Liver (tissue), 3 donors: ENCODE data around the gene CDK16.

Source experiments
- CTCF ChIP-seq: fragments of 150-350 bp; IDR thresholded peaks from 2 replicates; pipeline ENCODE4 v1.5.1; 2017; ENCODE audit warnings: improper control_type of control experiment, low read depth, low read length; ENCODE audit not compliant: missing input control
- EGR1 ChIP-seq, 2 donors: IDR thresholded peaks; 2 replicates each; pipeline ENCODE4 v1.6.1; 2016 to 2018; ENCODE audit warnings: antibody characterized with exemption in 2 of 2, low read depth in 2 of 2
- FOXA1 ChIP-seq: IDR thresholded peaks from 2 replicates; pipeline ENCODE4 v1.6.1; 2016; ENCODE audit warnings: antibody characterized with exemption
- MAX ChIP-seq: IDR thresholded peaks from 2 replicates; pipeline ENCODE4 v1.6.1; 2016; ENCODE audit warnings: antibody characterized with exemption
- REST ChIP-seq: IDR thresholded peaks from 2 replicates; pipeline ENCODE4 v1.6.1; 2016; ENCODE audit warnings: antibody characterized with exemption, mild to moderate bottlenecking
- RXRA ChIP-seq, 2 donors: IDR thresholded peaks; 2 replicates each; pipeline ENCODE4 v1.6.1; 2017 to 2018; ENCODE audit warnings: antibody characterized with exemption in 2 of 2, mild to moderate bottlenecking in 1 of 2
- SP1 ChIP-seq: IDR thresholded peaks from 2 replicates; pipeline ENCODE4 v1.6.1; 2018; ENCODE audit warnings: antibody characterized with exemption, mild to moderate bottlenecking
- TAF1 ChIP-seq: conservative IDR thresholded peaks from 2 replicates; pipeline ENCODE4 v1.6.1; 2016; ENCODE audit warnings: antibody characterized with exemption, mild to moderate bottlenecking
- donor health status: healthy.
- donor health status: healthy.

GRCh38 chrX:47209508-47210238 lies 8.8 kb upstream of the CDK16 start:
- TF ChIP-seq CTCF (no peak), REST (no peak), TAF1 (no peak), EGR1 (IDR thresholded peaks at IDR 0.05; ENCODE audit: low read depth in 2 of 2) (no peak), MAX (no peak), RXRA (IDR thresholded peaks at IDR 0.05) (no peak), SP1 (no peak), FOXA1 (no peak)
